Neural cell (in vitro differentiated cells): Measurements from ENCODE around the gene ZNHIT2.

Source experiments
- CTCF ChIP-seq: fragments of 450-650 bp; IDR thresholded peaks from 2 replicates; pipeline ENCODE4 v1.5.1; 2014; ENCODE audit warnings: antibody characterized with exemption, mild to moderate bottlenecking, moderate library complexity; ENCODE audit not compliant: poor library complexity, severe bottlenecking
- MXI1 ChIP-seq: fragments of 450-650 bp; conservative IDR thresholded peaks from 2 replicates; pipeline ENCODE4 v1.6.1; 2014; ENCODE audit warnings: antibody characterized with exemption, mild to moderate bottlenecking; ENCODE audit not compliant: poor library complexity, severe bottlenecking
- TAF1 ChIP-seq: IDR thresholded peaks from 2 replicates; pipeline ENCODE4 v1.6.1; 2012; ENCODE audit warnings: low read depth

GRCh38 chr11:65141896-65142494 is 24.5 kb upstream of the ZNHIT2 start:
- no peak for TF ChIP-seq CTCF
- TF ChIP-seq MXI1 = no peak
- no peak for TF ChIP-seq TAF1
